HepG2 (cell line): ENCODE measurements around the gene EIF1AD. TPM values are rescaled to one million over a fixed set of nuclear protein-coding genes. Genes with fewer than 3 reads are reported as not detected.

Experiments
- AGO2 ChIP-seq: fragments of 200-400 bp; formaldehyde crosslinking; optimal IDR thresholded peaks from 2 replicates; pipeline ENCODE3; 2017; ENCODE audit warnings: mild to moderate bottlenecking, low read depth, low read length, moderate library complexity
- BATF2 ChIP-seq: sonication (generic); formaldehyde crosslinking; IDR thresholded peaks from 2 replicates; pipeline ENCODE4 v1.8.0; 2022; ENCODE audit warnings: mild to moderate bottlenecking, missing genetic modification reagents, moderate library complexity
- CC2D1A ChIP-seq: sonication (generic); formaldehyde crosslinking; IDR thresholded peaks from 2 replicates; pipeline ENCODE4 v1.8.1; 2023; ENCODE audit warnings: mild to moderate bottlenecking, missing genetic modification reagents
- EZH2 ChIP-seq: conservative IDR thresholded peaks from 2 replicates; pipeline ENCODE4 v1.6.1; 2012; ENCODE audit warnings: mild to moderate bottlenecking, low read depth, low read length, moderate library complexity
- HNRNPL ChIP-seq: fragments of 200-400 bp; formaldehyde crosslinking; IDR thresholded peaks from 2 replicates; pipeline ENCODE4 v1.6.1; 2017; ENCODE audit warnings: mild to moderate bottlenecking, low read depth, low read length
- KDM5A ChIP-seq: fragments of 200-600 bp; sonication (generic); IDR thresholded peaks from 2 replicates; pipeline ENCODE4 v1.7.0; 2018; ENCODE audit warnings: antibody characterized with exemption, mild to moderate bottlenecking, low read length, borderline replicate concordance
- KDM6A ChIP-seq: IDR thresholded peaks from 2 replicates; pipeline ENCODE4 v1.6.1; 2016; ENCODE audit warnings: low read depth
- MAFF ChIP-seq: IDR thresholded peaks from 2 replicates; pipeline ENCODE4 v1.6.1; 2011; ENCODE audit warnings: low read depth, low read length, improper control_type of control experiment
- NR1H2 ChIP-seq: sonication (generic); formaldehyde crosslinking; IDR thresholded peaks from 2 replicates; pipeline ENCODE4 v1.8.1; 2022; ENCODE audit warnings: low read depth, missing genetic modification reagents, borderline replicate concordance
- RXRB ChIP-seq: IDR thresholded peaks from 2 replicates; pipeline ENCODE4 v1.6.1; 2016; ENCODE audit warnings: borderline replicate concordance, missing genetic modification reagents, missing compliant biosample characterization
- TIGD3 ChIP-seq: sonication (generic); formaldehyde crosslinking; IDR thresholded peaks from 2 replicates; pipeline ENCODE4 v1.5.1; 2020; ENCODE audit warnings: mild to moderate bottlenecking, missing genetic modification reagents, borderline replicate concordance
- ZBTB8A ChIP-seq: sonication (generic); formaldehyde crosslinking; IDR thresholded peaks from 2 replicates; pipeline ENCODE4 v1.4.0; 2020; ENCODE audit warnings: mild to moderate bottlenecking, low read depth, missing genetic modification reagents, borderline replicate concordance
- ZNF34 ChIP-seq: sonication (generic); formaldehyde crosslinking; IDR thresholded peaks from 2 replicates; pipeline ENCODE4 v1.4.0; 2020; ENCODE audit warnings: mild to moderate bottlenecking, missing genetic modification reagents, borderline replicate concordance
- ZNF558 ChIP-seq: sonication (generic); formaldehyde crosslinking; IDR thresholded peaks from 2 replicates; pipeline ENCODE4 v1.9.0; 2022; ENCODE audit warnings: mild to moderate bottlenecking, missing genetic modification reagents, borderline replicate concordance
- ZNF569 ChIP-seq: sonication (generic); formaldehyde crosslinking; IDR thresholded peaks from 2 replicates; pipeline ENCODE4 v1.5.0; 2020; ENCODE audit warnings: mild to moderate bottlenecking, missing genetic modification reagents, moderate library complexity, borderline replicate concordance
- ZNF609 ChIP-seq: sonication (generic); formaldehyde crosslinking; IDR thresholded peaks from 2 replicates; pipeline ENCODE4 v1.4.0; 2020; ENCODE audit warnings: mild to moderate bottlenecking, missing genetic modification reagents, borderline replicate concordance
- ZNF660 ChIP-seq: sonication (generic); formaldehyde crosslinking; IDR thresholded peaks from 2 replicates; pipeline ENCODE4 v1.5.1; 2020; ENCODE audit warnings: mild to moderate bottlenecking, low read depth, missing genetic modification reagents, borderline replicate concordance
- ZNF678 ChIP-seq: sonication (generic); formaldehyde crosslinking; IDR thresholded peaks from 2 replicates; pipeline ENCODE4 v1.4.0; 2020; ENCODE audit warnings: mild to moderate bottlenecking, missing genetic modification reagents
- ZNF747 ChIP-seq: sonication (generic); formaldehyde crosslinking; IDR thresholded peaks from 2 replicates; pipeline ENCODE4 v1.8.1; 2023; ENCODE audit warnings: missing genetic modification reagents, mild to moderate bottlenecking, borderline replicate concordance
- ZNF75D ChIP-seq: sonication (generic); formaldehyde crosslinking; IDR thresholded peaks from 2 replicates; pipeline ENCODE4 v1.8.1; 2023; ENCODE audit warnings: missing genetic modification reagents, mild to moderate bottlenecking, borderline replicate concordance
- polyA plus RNA-seq, 8 experiments: library from polyadenylated mRNA; depleted of rRNA in 3 of 8; stranded (reverse) in 7 of 8; unstranded in 1 of 8; fragments of >200 nt; fragmentation: Illumina TruSeq in 4 of 8; extraction: Trizol in 4 of 8; gene quantifications; 2 replicates each; pipeline versions ENCODE4 v1.2.1 to v1.2.3, GENCODE V29; 2011 to 2016; ENCODE audit warnings: low read depth in 4 of 8, missing spikeins in 1 of 8, mixed read lengths in 1 of 8; ENCODE audit not compliant: insufficient read depth in 1 of 8
- total RNA-seq, 5 experiments: library from RNA; depleted of rRNA; stranded (reverse); fragments of >200 nt; fragmentation: Illumina TruSeq; extraction: Trizol; gene quantifications; 2 replicates each; pipeline ENCODE4 v1.2.3, GENCODE V29; 2016; ENCODE audit warnings: low read depth in 1 of 5
- TF ChIP-seq, protein P1 (sequence below): sonication (generic); formaldehyde crosslinking; IDR thresholded peaks from 2 replicates; pipeline ENCODE4 v1.4.0; 2020; ENCODE audit warnings: low read depth, mild to moderate bottlenecking, missing genetic modification reagents

Gene EIF1AD
- total and polyA plus RNA-seq, 2 of the 13 experiments (the other 11 are each of a cell fraction or from before 2014, with no cell fraction given) = 18.2 to 30.8 TPM

GRCh38 chr11:66001942-66002647, at the start of gene EIF1AD, which contains the start of gene BANF1 (continued):
- no peak for TF ChIP-seq HNRNPL
- peak; percentile 43; the same call in 1 of the 2 replicates for TF ChIP-seq RXRB (CRISPR knock-in tag)
- no peak for TF ChIP-seq ZNF569
- TF ChIP-seq ZNF747 (CRISPR knock-in tag) = peak; percentile 88
- no peak for TF ChIP-seq EZH2
- TF ChIP-seq AGO2 = no peak
- no peak for TF ChIP-seq BATF2 (CRISPR knock-in tag)
- TF ChIP-seq KDM5A = peak; percentile 99
- peak; percentile 99 for TF ChIP-seq ZNF34 (CRISPR knock-in tag)
- TF ChIP-seq ZNF660 = no peak
- TF ChIP-seq ZNF75D = no peak
- TF ChIP-seq ZNF609 (CRISPR knock-in tag) = peak; percentile 44; the same call in 1 of the 2 replicates
- TF ChIP-seq ZNF558 (CRISPR knock-in tag) = peak; percentile 86
- peak; percentile 72; the same call in 1 of the 2 replicates for TF ChIP-seq CC2D1A (CRISPR knock-in tag)
- TF ChIP-seq ZBTB8A (CRISPR knock-in tag) = peak; percentile 89
- TF ChIP-seq ZNF678 (CRISPR knock-in tag) = peak; percentile 56
- TF ChIP-seq, protein P1, sequence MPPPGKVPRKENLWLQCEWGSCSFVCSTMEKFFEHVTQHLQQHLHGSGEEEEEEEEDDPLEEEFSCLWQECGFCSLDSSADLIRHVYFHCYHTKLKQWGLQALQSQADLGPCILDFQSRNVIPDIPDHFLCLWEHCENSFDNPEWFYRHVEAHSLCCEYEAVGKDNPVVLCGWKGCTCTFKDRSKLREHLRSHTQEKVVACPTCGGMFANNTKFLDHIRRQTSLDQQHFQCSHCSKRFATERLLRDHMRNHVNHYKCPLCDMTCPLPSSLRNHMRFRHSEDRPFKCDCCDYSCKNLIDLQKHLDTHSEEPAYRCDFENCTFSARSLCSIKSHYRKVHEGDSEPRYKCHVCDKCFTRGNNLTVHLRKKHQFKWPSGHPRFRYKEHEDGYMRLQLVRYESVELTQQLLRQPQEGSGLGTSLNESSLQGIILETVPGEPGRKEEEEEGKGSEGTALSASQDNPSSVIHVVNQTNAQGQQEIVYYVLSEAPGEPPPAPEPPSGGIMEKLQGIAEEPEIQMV (CRISPR knock-in tag) = peak; percentile 75; the same call in 1 of the 2 replicates
- 0 out of 2 replicates have a peak, but pooled peaks have one; percentile 43 for TF ChIP-seq KDM6A (CRISPR knock-in tag)
- no peak for TF ChIP-seq MAFF
- TF ChIP-seq TIGD3 (CRISPR knock-in tag) = peak; percentile 33; the same call in 1 of the 2 replicates
- TF ChIP-seq NR1H2 (CRISPR knock-in tag) = no peak
